GM21786 (cell line): ENCODE results near the gene NEK1.
"Not testable (repeated sequence)": the region's sequence is repeated elsewhere in the genome, so short reads cannot be mapped to it uniquely, and the experiment has no call there.

Experiments
- ATAC-seq: cut with Tn5 transposase; IDR thresholded peaks from one replicate; pipeline ENCODE4 v1.9.1; 2021; ENCODE audit not compliant: unreplicated experiment

NEK1 gene

DNA sequence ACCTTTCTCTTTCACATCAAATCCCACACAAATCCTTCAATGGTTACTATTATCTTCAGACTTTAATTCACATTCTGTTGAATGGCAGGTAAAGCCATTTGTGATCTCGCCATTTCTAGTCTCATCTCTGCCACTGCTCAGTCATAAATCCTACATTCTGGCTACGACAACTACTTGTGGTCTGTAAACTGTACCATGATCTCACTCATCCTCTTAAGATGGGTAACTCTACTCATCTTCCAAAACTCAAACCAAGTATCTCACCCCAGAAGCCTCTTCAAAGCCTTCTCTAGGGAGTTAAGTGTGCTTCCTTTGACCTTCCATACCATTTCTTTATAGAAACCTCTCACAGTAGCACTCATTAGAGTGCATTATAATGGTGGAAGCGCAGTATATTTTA lies 101.8 kb downstream of the NEK1 start:
- no peak for ATAC-seq

DNA sequence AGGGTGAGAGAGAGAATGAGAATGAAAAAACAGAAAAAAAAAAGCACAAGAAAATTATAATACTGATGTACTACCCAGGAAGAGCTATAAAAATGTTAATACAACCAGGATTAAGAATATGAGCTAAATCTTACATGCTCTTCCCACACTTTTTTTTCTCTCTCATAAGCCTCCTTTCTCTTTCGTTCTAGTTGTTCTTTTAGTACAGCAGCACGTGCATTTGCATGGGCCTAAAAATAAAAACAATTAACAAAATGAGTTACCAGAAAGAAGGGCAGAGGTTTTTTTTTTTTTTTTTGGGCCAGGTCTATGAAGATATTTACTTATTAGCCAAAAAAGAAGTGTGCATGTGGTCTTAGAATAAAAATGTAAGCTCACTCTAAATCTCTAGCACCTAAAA lies 105.5 kb downstream of the NEK1 start:
- no peak for ATAC-seq

- ATAC-seq: not testable (repeated sequence)
Measured at GRCh38 chr4:169499907-169500306, 112.5 kb downstream of the NEK1 start.

- not testable (repeated sequence) for ATAC-seq
Measured at GRCh38 chr4:169494234-169494633, 118.1 kb downstream of the NEK1 start.

DNA sequence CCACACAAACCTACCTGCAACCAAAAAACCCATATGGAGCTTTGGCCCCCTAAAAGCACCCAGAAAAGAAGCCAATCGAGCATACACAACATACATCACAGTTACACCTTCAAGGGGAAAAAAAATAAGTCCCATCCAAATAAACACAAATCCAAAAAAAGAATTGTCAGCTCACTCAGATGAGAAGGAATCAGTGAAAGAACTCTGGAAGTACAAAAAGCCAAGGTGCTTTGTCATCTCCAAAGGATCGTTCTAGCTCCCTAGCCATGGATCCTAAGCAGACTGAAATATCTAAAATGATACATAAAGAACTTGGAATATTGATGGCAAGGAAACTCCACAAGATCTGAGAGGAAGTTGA lies 119.2 kb downstream of the NEK1 start:
- no peak for ATAC-seq

DNA sequence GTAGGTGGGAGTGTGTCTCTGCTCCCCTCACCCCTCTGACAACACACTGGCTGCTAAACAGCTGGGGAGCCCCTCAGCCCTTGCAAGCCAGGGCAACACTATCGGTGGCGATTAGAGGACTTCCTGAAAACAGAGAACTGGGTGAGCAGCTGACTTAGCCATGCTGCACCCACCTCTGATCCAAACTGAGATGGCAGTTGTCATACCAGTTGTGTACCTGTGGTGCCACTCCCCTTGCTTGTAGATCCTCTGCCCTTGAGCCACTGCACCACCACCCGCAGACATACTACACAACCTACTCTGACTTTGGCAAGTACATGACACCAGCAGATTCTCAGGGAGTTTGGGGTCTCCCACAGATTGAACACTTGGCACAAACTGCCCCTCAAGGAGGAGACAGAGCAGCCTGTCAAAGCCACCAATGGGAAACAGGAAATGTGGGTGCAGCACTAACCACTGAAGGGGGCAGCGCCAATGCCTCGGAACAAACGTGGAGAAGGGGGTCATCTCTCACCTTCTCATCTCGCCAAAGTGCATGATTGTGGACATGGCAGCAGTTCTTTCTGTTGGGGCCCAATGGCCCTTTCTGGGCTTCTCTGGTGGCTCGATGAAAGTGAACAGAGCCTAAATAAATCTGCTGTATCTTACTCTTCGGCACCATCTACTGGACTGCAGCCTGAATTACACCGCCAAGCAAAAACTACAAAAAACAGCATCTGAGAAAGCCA lies 119.8 kb downstream of the NEK1 start:
- peak; percentile 72 for ATAC-seq

DNA sequence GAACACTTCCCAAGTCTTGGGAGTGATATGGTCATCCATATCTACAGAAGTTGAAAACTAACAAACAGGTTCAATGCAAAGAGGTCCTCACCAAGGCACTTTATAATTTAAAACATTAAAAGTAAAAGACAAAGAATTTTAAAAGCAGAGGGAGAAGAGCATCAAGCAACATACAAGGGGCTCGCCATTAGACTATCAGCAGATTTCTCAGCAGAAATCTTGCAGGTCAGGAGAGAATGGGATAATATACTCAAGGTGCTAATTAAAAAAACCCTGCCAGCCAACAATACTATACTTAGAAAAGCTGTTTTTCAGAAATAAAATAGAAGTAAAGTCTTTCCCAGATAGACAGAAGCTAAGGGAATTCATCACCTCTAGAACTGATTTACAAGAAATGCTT lies 121.2 kb downstream of the NEK1 start:
- no peak for ATAC-seq

- ATAC-seq: no peak
Measured at GRCh38 chr4:169489306-169489705, 123.1 kb downstream of the NEK1 start.

- peak; percentile 91 for ATAC-seq
Measured at GRCh38 chr4:169485791-169486742, 126.3 kb downstream of the NEK1 start.

DNA sequence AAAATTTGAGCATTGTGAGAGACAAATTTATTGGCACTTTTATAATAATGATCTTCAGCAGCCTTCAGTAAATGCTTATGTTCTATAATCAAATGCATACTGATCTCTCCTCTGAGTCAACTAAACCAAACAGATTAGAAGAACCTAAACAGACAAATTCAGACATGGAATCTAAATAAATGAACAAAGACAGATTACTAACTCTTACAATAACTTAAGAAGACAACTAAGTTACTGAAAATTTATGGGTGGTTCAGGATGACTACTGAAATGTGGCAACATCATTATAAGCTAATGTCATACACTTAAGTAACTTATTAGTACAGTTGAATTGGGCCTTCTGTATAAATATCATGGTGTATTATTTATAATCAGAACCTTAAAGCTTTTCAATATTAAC lies 127.3 kb downstream of the NEK1 start:
- ATAC-seq: no peak

DNA sequence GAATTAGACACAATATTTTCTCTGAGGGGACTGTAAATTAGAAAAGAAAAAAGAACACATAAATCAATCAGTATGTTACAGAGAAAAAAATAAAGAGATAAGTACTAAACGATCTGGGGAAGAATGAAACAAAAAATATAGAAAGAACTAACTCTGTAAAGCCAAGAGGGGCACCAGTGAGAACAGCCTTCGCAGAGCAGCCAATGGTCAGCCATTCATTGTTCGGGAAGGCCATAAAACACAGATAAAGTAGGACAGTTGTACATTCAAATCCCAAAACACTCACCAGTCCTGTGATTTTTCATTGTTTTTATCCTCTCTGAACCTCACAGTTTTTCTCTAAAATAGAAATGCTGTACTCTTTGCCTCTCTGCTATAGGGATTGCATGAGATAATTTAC lies 127.9 kb downstream of the NEK1 start:
- no peak for ATAC-seq

GRCh38 chr4:169464080-169464479 lies 148.3 kb downstream of the NEK1 start:
- no peak for ATAC-seq

DNA sequence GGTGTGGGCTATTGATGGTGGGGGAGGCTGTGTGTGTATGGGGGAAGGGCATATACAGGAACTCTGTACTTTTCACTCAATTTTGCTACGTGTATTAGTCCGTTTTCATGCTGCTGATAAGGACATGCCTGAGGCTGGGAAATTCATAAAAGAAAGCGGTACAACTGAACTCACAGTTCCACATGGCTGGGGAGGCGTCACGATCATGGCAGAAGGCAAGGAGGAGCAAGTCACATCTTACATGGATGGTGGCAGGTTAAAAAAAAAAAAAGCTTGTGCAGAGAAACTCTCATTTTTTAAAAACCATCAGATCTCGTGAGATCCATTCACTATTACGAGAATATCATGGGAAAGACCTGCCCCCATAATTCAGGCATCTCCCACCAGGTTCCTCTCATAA lies 152.3 kb downstream of the NEK1 start:
- ATAC-seq: no peak

DNA sequence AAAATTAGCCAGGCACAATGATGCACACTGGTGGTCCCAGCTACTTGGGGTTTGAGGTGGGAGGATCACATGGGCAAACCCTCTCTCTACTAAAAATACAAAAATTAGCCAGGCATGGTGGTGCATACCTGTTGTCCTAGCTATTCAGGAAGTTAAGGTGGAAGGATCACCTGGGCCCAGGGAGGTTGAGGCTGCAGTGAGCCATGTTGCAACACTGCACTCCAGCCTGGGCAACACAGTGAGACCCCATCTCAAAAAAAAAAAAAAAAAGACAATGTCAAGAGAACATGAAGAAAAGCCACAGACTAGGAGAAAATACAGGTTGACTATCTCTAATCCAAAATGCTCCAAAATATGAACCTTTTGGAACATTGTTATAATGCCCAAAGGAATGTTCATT lies 153.8 kb downstream of the NEK1 start:
- no peak for ATAC-seq

- not testable (repeated sequence) for ATAC-seq
Measured at GRCh38 chr4:169452644-169453043, 159.7 kb downstream of the NEK1 start.

GRCh38 chr4:169448935-169449334 lies 163.4 kb downstream of the NEK1 start:
- not testable (repeated sequence) for ATAC-seq

- no peak for ATAC-seq
Measured at GRCh38 chr4:169446824-169447223, 165.6 kb downstream of the NEK1 start.

DNA sequence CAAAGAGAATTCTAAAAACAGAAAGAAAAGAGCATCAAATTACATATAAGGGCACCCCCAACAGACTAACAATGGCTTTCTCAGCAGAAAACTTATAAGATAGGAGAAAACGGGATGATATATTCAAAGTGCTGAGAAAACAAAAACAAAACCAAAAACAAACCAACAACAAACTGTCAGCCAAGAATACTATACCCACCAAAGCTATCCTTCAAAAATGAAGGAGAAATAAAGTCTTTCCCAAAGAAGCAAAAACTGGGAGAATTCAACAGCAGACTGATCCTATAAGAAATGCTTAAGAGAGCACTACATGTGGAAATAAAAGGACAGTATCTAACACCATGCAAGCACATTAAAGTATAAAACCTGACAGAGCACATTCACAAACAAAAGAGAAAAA lies 168.6 kb downstream of the NEK1 start:
- no peak for ATAC-seq

- ATAC-seq: no peak
Measured at GRCh38 chr4:169440446-169440845, 171.9 kb downstream of the NEK1 start.

DNA sequence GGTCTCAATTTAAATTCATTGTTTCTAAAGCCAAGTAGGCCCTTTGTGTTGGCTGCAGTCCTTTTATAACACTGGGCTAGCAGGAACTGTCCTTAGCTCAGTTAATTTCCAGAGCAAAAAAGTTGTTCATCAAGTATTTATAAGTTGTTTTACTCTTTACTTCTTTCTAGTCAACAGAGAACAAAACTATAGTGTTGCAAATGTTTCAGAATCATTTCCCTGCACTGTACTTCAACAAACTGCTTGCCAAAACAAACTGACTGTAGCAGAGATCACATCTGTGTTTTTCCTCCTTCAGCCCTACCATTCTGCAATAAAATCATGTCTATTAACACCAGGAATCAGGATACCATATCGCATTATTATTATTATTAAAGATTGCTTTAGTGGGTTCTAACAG lies 173.1 kb downstream of the NEK1 start:
- ATAC-seq: no peak

DNA sequence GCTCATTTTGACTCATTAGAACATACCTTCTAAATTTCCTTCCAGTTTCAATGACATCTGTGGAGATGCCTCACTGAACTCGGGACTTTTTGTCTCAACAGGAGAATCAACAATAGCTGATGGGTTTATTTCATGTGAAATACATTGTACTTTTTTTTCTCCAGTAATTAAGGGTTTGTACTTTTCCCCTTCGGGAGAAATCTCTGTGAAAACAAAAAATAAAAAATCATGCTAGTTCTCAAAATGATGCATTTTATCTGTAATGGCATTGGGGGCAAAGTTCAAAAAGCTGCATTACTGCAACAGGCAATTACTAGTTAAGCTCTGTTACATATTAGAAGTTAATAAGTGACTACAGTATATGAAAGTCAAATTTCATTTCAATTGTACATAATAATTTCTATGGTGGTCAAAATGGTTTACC lies 174.3 kb downstream of the NEK1 start:
- ATAC-seq: peak; percentile 49
